Type B pancreatic cell (in vitro differentiated cells): ENCODE results near the gene TMEM229B. TPM values are rescaled to one million over a fixed set of nuclear protein-coding genes. Genes with fewer than 3 reads are reported as not detected.
A peak's percentile ranks its signal among the peaks of the same experiment; 100 is the strongest.

Experiments used
- DNase-seq: peaks from one replicate; pipeline ENCODE4 v3.0.0; 2021; ENCODE audit warnings: mixed read lengths; ENCODE audit not compliant: unreplicated experiment; ENCODE audit errors: extremely low spot score
- H3K27ac Mint-ChIP-seq: 2 replicates; pipeline ENCODE4 v1.8.0; 2021; ENCODE audit warnings: mild to moderate bottlenecking, mixed read lengths
- H3K27me3 Mint-ChIP-seq: 2 replicates; pipeline ENCODE4 v1.8.0; 2021; ENCODE audit warnings: mixed read lengths
- H3K36me3 Mint-ChIP-seq: 2 replicates; pipeline ENCODE4 v1.8.0; 2021; ENCODE audit warnings: mixed read lengths
- H3K4me1 Mint-ChIP-seq: one replicate; pipeline ENCODE4 v1.8.0; 2021; ENCODE audit warnings: mixed read lengths; ENCODE audit not compliant: unreplicated experiment
- H3K4me3 Mint-ChIP-seq: 2 replicates; pipeline ENCODE4 v1.8.0; 2021; ENCODE audit warnings: mild to moderate bottlenecking, mixed read lengths
- H3K9me3 Mint-ChIP-seq: 2 replicates; pipeline ENCODE4 v1.8.0; 2021; ENCODE audit warnings: mixed read lengths
- CTCF ChIP-seq: fragments of 200-600 bp; sonication (generic); conservative IDR thresholded peaks from 2 replicates; pipeline ENCODE4 v1.5.0; 2021; ENCODE audit warnings: antibody characterized with exemption, mild to moderate bottlenecking
- total RNA-seq: library from RNA; stranded (reverse); gene quantifications from 2 replicates; pipeline ENCODE4 v1.2.1, GENCODE V29; 2021; ENCODE audit warnings: low replicate concordance

TMEM229B gene
- total RNA-seq, 1 donor from 2014 or later: 2.1 TPM

- H3K4me1 Mint-ChIP-seq: no peaks in the 10 kb centered on the region
- peaks cover 79% of the 10 kb centered on the region for H3K27me3 Mint-ChIP-seq
- H3K9me3 Mint-ChIP-seq: no peaks in the 10 kb centered on the region
- H3K36me3 Mint-ChIP-seq: no peaks in the 10 kb centered on the region
- no peak overlapping the region for H3K27ac Mint-ChIP-seq
- no peak for DNase-seq
- TF ChIP-seq CTCF: no peak
- H3K4me3 Mint-ChIP-seq: no peak overlapping the region
Observed at GRCh38 chr14:67520482-67520881, 32.0 kb upstream of the TMEM229B start.

GRCh38 chr14:67519406-67519805 lies 30.9 kb upstream of the TMEM229B start:
- Mint-ChIP-seq H3K4me1 (no peaks in the 10 kb centered on the region), H3K27me3 (peaks cover 77% of the 10 kb centered on the region), H3K36me3 (no peaks in the 10 kb centered on the region), H3K9me3 (no peaks in the 10 kb centered on the region), H3K27ac (no peak overlapping the region), H3K4me3 (no peak overlapping the region)
- DNase-seq: no peak
- TF ChIP-seq CTCF: no peak

- no peaks in the 10 kb centered on the region for H3K9me3 Mint-ChIP-seq
- no peaks in the 10 kb centered on the region for H3K36me3 Mint-ChIP-seq
- H3K4me1 Mint-ChIP-seq: peaks cover 5% of the 10 kb centered on the region
- no peak overlapping the region for H3K27ac Mint-ChIP-seq
- no peak overlapping the region for H3K4me3 Mint-ChIP-seq
- no peak for DNase-seq
- peak; percentile 19 for TF ChIP-seq CTCF
- peaks cover 82% of the 10 kb centered on the region for H3K27me3 Mint-ChIP-seq
Observed at GRCh38 chr14:67517083-67517482, 28.6 kb upstream of the TMEM229B start.

GRCh38 chr14:67516676-67517075 lies 28.2 kb upstream of the TMEM229B start:
- Mint-ChIP-seq H3K27ac (no peak overlapping the region), H3K4me3 (peak overlapping the region; percentile 46), H3K36me3 (no peaks in the 10 kb centered on the region), H3K27me3 (peaks cover 85% of the 10 kb centered on the region), H3K4me1 (peaks cover 5% of the 10 kb centered on the region), H3K9me3 (no peaks in the 10 kb centered on the region)
- no peak for TF ChIP-seq CTCF
- DNase-seq: no peak

GRCh38 chr14:67515386-67516079 lies 27.0 kb upstream of the TMEM229B start:
- H3K27ac Mint-ChIP-seq: no peak overlapping the region
- H3K27me3 Mint-ChIP-seq: peaks cover 87% of the 10 kb centered on the region
- no peak for DNase-seq
- no peak for TF ChIP-seq CTCF
- H3K4me1 Mint-ChIP-seq: peaks cover 5% of the 10 kb centered on the region
- no peaks in the 10 kb centered on the region for H3K36me3 Mint-ChIP-seq
- no peaks in the 10 kb centered on the region for H3K9me3 Mint-ChIP-seq
- peak overlapping the region; percentile 73 for H3K4me3 Mint-ChIP-seq
